GM08714 (cell line): ENCODE measurements around the gene APH1B.

Experiments
- H3K4me3 ChIP-seq: fragments of 200-500 bp; sonication (Bioruptor generic); 2 replicates; pipeline ENCODE4 v1.5.1; 2014; ENCODE audit warnings: mild to moderate bottlenecking, low read length, inconsistent platforms
- ZNF274 ChIP-seq: IDR thresholded peaks from 2 replicates; pipeline ENCODE4 v1.6.1; 2012; ENCODE audit warnings: mild to moderate bottlenecking, low read depth, low read length

Gene APH1B

GRCh38 chr15:63243776-63244175 is 33.6 kb upstream of the APH1B start:
- TF ChIP-seq ZNF274: no peak
- no peak overlapping the region for H3K4me3 ChIP-seq

- TF ChIP-seq ZNF274: no peak
- H3K4me3 ChIP-seq: no peak overlapping the region
Measured at GRCh38 chr15:63244399-63244798, 33.0 kb upstream of the APH1B start.

- H3K4me3 ChIP-seq: no peak overlapping the region
- TF ChIP-seq ZNF274: no peak
Measured at GRCh38 chr15:63244976-63245645, 32.3 kb upstream of the APH1B start.

GRCh38 chr15:63246691-63247469 is 30.5 kb upstream of the APH1B start:
- no peak overlapping the region for H3K4me3 ChIP-seq
- no peak for TF ChIP-seq ZNF274

- H3K4me3 ChIP-seq: no peak overlapping the region
- no peak for TF ChIP-seq ZNF274
Measured at GRCh38 chr15:63250312-63250965, 27.0 kb upstream of the APH1B start.

- TF ChIP-seq ZNF274: no peak
- H3K4me3 ChIP-seq: no peak overlapping the region
Measured at GRCh38 chr15:63251701-63252100, 25.7 kb upstream of the APH1B start.

GRCh38 chr15:63252292-63252691 is 25.1 kb upstream of the APH1B start:
- TF ChIP-seq ZNF274: no peak
- no peak overlapping the region for H3K4me3 ChIP-seq

- no peak overlapping the region for H3K4me3 ChIP-seq
- TF ChIP-seq ZNF274: no peak
Measured at GRCh38 chr15:63254991-63255390, 22.4 kb upstream of the APH1B start.

- H3K4me3 ChIP-seq: no peak overlapping the region
- TF ChIP-seq ZNF274: no peak
Measured at GRCh38 chr15:63255489-63255990, 21.9 kb upstream of the APH1B start.

- no peak for TF ChIP-seq ZNF274
- H3K4me3 ChIP-seq: no peak overlapping the region
Measured at GRCh38 chr15:63256433-63257274, 20.8 kb upstream of the APH1B start.

GRCh38 chr15:63258658-63259057 is 18.7 kb upstream of the APH1B start:
- TF ChIP-seq ZNF274: no peak
- H3K4me3 ChIP-seq: no peak overlapping the region

- H3K4me3 ChIP-seq: no peak overlapping the region
- no peak for TF ChIP-seq ZNF274
Measured at GRCh38 chr15:63260791-63261190, 16.6 kb upstream of the APH1B start.

- no peak overlapping the region for H3K4me3 ChIP-seq
- TF ChIP-seq ZNF274: no peak
Measured at GRCh38 chr15:63261311-63261710, 16.1 kb upstream of the APH1B start.

- no peak overlapping the region for H3K4me3 ChIP-seq
- no peak for TF ChIP-seq ZNF274
Measured at GRCh38 chr15:63263519-63263918, 13.9 kb upstream of the APH1B start.
